Germinal center (tissue), 1 donor: ENCODE results near the gene C16orf89.
"Not testable (repeated sequence)": the region's sequence is repeated elsewhere in the genome, so short reads cannot be mapped to it uniquely, and the experiment has no call there.

Source experiments
- DNase-seq: peaks from one replicate; pipeline ENCODE4 v3.0.0; 2012; ENCODE audit warnings: mixed read lengths, low spot score

C16orf89 gene

DNA sequence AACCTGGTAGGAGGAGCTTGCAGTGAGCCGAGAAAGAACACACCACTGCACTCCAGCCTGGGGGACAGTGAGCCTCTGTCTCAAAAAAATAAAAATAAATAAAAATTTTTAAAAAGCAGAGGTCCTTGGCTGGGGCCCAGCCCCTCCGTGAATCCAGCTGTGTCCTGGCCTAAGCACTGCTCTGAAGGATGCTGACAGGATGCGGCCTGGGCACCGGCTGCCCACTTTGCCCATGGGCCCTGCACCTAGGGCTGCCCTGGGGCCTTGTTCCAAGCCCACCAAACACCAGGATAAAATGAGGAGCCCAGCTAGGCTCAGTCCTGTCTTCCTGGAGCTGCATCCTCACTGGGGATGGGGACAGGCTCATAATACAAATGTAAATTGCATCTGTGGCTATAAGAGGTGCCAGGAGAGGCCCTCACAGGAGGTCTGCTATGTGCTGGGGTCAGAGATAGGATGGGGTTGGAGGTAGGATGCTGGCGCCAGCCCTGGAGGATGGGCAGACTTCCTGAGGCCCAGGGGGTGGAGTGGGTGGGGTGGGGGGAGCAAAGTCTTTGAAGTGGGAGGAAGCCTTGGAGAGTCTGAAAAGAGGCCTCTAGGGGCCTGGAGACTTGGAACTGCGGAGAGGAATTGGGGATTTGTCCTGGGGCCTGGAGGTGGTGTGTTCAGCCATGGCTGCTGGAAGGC, 6.2 kb downstream of the C16orf89 start:
- DNase-seq = no peak

DNA sequence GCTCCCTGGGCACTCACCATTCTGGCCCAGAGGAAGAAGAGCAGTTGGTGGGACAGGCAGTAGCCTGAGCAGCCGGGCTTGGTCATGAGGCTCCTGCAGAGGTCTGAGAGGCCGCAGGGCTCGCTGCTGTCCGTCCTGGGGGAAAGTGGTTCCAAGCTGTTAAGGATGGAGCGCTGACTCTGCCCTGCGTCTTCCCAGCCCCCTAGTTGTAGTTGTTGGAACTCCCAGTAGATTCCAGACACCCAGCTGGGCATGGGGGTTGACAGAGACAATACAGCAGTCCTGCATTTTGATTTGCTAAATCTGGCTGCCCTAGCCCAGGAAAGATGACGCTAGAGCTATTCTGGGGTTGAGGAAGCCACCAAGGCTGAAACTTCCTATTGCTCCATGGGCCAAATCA, 7.3 kb downstream of the C16orf89 start:
- no peak for DNase-seq

GRCh38 chr16:5056352-5056751, 9.4 kb downstream of the C16orf89 start:
- DNase-seq = peak; percentile 67

DNA sequence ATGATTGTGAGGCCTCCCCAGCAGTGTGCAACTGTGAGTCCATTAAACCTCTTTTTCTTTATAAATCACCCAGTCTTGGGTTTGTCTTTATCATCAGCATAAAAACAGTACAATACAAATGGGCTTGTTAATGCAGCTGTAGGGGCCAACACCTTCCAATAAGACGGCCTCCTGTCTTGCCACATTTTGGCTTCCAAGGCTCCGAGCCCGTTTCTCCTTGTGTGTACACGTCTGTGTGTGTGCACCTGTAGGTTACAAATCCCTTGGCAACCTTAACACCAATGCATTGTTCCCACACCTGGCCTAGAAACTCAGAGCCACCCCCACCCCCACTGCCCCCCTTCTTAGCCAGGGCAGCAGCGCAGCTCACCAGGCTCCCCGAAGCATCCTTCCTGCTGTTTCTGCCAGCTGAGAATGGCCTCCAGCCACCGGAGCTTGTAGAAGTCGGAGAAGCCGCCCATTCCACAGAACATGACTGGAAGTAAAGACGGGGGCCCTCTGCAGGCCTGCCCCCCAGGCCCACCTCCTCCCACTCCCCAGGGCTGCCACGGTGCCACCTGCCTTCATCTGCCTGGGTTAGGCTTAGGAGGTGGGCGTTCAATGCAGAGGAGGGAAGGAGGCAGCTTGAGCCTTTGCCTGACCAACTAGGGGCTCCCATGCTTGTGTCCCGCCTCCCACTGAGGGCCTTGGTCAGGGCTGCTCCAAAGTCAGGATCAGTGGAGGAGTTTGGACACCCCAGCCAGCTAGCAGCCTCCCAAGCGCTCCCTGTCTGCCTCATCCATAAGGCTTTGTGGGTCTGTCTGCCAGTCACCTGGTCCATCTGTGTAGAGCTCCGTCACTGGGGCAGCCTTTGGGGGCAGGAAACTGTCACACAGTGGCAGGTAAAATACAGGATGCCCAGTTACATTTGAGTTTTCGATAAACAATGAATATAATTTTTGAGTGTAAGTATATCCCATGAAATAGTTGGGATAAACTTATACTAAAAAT, 10.6 kb downstream of the C16orf89 start:
- DNase-seq = no peak

GRCh38 chr16:5046914-5047313, 18.8 kb downstream of the C16orf89 start:
- no peak for DNase-seq

- no peak for DNase-seq
Measured at GRCh38 chr16:5045499-5046115, 20.1 kb downstream of the C16orf89 start.

- DNase-seq = not testable (repeated sequence)
Measured at GRCh38 chr16:5044581-5044980, 21.2 kb downstream of the C16orf89 start.

GRCh38 chr16:5044011-5044540, 21.7 kb downstream of the C16orf89 start:
- no peak for DNase-seq

DNA sequence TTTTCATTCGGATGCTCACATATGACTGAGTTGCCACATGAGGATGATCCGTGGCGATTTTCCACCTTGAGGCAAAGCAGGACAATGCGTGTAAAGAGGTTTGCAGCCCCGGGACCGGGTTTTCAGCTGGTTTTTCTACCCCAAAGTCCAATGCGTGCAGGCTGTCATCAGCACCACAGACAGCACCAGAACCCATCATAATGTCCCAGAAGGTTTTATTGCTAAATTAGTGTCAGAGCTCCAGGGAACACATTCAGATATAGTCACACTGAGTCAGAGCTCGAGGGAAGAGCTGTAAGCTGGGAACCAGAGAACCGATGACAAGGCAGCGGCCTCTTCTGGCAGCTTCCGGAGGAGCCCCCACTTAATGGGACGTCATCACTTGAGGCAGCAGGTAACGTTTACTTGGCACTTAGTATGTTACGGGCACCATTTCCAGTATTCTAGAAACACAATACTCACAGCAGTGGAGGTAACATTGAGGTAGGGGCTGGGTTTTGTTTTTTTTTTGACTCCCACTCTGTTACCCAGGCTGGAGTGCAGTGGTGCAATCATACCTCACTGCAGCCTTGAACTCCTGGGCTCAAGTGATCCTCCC, 23.1 kb downstream of the C16orf89 start:
- DNase-seq = no peak

- no peak for DNase-seq
Measured at GRCh38 chr16:5041600-5042133, 24.1 kb downstream of the C16orf89 start.

DNA sequence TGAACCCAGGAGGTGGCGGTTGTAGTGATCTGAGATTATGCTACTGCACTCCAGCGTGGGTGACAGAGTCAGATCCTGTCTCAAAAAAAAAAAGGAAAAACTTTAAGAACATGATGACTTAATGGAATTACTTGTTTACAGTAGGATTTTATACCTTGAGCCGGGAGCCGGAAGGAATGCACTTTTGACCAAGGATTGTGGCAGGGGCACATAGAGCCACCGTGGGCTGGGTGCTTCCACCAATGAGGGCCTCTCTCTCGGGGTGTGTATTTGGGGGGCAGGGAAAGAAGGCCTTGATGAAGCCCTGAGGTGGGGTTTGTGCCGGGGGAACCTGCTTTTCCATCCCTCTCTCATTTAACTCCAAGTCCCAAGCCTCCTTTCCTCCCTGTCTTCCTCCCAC, 25.3 kb downstream of the C16orf89 start:
- DNase-seq = no peak

DNA sequence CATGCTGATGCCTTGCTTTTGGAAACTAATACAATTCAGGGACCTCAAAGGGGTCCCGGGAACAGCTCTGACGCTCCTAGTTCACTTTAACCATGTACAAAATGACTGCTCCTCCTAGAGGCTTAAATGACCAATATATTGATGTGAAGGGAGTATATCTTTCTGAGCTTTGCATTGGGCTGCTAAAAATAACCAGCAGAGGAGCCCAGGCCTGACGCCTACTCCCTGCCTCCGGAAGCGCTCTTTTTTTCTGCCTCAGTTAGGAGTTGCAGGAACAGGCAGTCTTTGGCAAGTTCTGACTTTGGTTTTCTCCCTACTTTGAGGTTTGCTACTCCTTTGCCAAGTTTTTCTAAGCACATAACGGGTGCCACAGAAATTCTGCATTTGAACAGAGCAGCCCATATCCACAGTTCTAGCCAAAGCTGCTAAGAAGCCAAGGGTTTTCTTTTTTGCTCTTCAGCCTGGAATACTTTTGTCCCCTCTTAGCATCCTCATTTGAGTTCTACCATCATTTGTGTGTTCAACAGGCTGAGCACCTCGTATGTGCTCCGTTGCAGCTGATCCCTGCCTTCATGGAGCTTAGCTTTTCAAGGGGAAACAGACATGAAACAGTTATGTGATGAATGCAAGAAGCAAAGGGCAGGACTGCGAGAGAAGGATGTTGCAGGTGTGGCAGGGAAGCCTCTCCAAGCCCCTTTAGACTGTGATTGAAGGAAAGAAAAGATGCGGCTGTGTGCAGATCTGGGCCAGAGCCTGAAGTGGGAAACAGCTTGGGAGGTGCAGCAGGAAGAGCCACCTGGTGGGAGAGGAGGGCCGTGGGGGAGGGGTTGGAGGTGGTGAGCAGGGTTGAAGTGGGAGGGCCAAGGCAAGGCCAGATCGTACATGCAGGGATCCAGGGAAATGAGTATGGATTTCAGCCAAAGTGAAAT, 29.3 kb downstream of the C16orf89 start:
- DNase-seq = no peak

DNA sequence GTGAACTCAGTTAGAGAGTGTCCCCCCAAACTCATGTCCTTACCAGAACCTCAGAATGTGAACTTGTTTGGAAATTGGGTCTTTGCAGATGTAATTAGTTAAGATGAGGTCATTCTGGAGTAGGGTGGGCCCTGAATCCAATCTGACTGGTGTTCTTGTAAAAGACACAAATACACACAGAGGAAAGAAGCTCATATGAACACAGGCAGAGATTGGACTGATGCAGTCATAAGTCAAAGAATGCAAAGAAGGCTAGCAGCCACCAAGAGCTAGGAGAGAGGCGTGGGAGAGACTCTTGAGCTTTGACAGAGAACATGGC, 29.9 kb downstream of the C16orf89 start:
- DNase-seq = no peak

DNA sequence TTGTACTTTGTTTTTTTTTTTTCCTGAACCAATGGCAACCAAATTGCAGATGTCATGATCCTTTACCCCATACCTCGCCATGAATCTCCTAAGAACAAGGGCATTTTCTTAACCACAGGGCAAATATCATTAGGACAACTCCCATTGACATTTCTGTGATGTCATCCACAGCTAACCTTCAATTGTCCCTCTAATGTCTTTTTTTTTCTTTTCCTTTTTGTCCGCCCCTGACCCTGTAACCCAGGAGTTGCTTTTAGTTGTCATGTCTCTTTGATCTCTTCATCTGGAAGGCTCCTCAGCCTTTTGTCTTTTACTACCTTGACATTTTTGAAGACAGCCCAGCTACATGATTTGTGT, 31.6 kb downstream of the C16orf89 start:
- no peak for DNase-seq

DNA sequence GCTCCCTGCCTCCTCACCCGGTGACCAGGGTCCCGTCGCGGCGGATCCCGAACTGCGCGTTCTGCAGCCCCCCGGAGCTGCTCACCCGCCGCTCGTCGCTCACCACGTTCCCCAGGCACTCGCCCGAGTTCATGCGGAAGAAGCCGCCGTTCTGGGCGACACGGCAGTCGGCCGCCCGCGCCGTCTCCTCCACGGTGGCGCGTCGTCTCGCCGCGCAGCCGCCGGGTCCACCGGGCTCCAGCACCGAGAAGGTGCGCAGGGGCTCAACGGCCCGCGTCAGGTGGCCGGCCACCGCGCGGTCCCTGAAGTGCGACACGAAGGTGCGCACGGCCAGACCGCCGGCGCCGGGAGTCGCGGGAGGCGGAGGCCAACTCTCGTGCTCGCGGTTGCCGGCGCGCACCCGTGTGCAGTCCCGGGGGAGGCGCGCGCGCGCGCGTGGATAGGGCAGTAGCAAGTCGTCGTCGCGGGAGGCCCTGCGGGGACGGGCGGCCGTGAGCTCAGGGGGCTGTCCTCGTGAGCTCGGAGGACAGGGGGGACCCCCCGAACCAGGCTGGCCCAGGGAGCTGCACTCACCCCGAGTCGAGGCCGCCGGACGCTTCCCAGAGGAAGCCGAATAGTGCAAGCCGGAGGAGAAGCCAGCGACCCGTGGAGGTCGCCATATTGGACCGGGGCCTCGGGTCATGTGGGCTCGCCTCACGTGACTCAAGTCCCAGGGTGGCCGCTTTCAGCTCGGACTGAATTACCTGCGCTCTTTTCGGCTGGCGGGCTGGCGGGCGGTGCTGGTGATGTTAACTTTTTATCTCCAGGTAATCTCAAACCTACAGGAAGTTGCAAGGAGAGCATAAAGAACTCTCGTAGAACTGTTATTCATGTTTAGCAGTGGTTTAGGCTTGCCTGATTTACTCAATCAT, 32.2 kb downstream of the C16orf89 start, which contains the start of gene NAGPA:
Gene NAGPA, minus strand, starts transcription at position 680 of the 911 bp plus-strand sequence. Its CDS starts 21 bp downstream, at position 659.
- DNase-seq = peak; percentile 87

DNA sequence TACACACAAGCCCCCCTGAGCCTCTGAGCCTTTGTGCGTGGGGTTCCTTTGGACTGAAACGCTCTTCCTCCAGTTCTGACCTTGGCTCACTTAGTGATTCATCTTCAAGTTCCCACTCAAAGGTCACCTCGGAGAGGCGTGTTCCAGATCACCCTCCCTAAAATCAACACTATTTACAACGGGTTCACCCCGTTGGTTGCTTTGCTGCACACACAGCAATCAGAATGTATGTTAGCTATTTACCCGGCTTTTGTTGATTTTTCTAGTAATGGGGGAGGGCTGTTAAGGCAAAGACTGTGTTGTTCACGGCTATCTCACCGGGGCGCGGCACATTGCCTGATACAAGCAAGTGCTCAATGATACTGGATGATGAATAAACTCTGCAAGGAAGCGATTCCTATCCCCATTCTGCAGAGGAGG, 33.0 kb downstream of the C16orf89 start:
- no peak for DNase-seq

- no peak for DNase-seq
Measured at GRCh38 chr16:5031601-5032000, 34.2 kb downstream of the C16orf89 start.

DNA sequence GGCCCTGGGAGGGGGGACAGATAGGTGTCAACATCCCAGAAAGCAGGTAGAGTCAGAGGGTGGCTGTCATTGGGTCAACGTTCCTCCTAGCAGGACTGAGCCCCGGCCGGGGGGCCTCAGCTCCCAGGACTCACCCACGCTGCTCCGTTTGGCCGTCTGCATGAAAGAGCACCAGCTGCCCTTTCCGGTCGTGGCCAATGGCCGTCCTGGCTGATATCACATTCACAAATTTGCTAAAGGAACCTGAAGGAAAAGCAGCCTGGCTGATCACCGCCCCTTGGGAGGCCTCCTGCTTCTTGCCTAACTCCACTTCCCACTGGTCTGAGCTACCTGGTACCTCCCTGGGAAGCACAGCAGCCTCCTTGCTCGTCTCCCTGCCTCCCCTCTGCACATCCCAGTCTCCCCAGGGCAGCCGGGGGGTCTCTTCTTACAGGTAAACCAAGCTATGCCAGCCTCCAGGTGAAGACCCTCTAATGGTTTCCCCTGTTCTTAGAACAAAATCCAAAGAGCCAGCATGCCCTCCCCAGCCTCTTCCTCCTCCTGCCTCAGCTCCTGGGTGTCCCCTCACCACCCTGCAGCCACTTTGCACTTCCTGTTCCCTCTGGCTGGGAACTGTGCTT, 35.4 kb downstream of the C16orf89 start:
- no peak for DNase-seq

DNA sequence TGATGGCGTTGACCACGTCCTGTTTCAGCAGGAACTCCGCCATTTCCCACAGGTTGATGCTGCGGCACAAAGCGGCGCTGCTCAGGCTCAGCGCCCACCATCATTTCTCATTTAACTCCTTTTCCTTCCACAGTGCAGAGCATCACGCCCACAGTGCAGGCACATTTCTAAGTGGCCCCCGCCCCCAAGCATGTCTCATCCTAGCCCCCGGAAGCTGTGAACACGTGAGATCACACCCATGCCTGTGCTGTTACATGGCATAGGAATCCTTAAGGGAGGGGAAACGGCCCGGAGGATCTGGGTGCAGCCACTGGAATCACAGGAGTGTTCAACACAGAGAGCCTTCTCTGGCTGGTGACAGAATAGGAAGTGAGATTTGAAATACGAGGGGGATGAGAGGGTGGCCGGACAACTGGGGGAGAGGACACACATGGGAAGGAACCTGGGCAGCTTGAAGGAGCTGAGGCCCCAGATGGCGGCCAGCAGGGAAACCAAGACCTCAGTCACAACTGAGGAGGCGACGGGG, 36.7 kb downstream of the C16orf89 start:
- DNase-seq = no peak
